T1000 (cell line): ENCODE measurements around the gene TXNDC5.

Experiments used
- DNase-seq: peaks from one replicate; lab custom pipeline; 2025; ENCODE audit warnings: mixed read lengths; lab: John Stamatoyannopoulos, UW

TXNDC5 gene

DNA sequence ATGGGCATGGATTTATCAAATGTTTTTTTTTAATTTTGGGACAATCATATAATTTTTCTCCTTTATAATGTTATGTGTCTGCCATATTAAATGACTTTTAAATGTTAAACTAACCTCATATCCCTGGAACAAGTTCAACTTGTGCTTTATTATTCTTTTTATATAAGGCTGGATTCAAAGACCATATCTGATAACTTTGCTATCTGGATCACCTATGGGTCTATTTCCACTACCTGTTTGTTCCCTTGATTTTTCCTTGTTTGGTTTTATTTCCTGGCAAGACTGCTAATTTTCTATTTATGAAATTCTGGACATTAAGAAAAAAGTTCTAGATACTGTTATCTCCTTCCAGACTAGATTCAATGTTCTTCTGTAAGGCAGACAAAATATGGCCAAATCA lies 58.8 kb downstream of the TXNDC5 start:
- no peak for DNase-seq

DNA sequence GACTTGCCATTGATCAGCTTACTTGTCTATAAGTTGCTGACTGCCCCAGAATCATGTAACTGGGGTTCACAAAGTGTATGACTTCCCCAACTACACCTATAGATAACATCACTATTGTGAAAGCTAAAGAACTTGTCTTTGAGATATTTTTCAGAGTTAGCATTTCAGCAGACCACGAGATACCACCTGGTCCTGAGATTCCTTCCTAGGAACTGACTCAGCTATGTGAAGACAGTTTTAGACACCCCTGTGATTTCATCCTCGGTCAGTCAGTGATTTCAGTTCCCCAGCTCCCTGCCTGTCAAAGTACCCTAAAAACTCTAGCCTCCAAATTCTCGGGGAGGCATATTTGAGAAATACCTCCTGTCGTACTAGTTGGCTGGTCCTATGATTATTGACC lies 62.4 kb downstream of the TXNDC5 start:
- no peak for DNase-seq

DNA sequence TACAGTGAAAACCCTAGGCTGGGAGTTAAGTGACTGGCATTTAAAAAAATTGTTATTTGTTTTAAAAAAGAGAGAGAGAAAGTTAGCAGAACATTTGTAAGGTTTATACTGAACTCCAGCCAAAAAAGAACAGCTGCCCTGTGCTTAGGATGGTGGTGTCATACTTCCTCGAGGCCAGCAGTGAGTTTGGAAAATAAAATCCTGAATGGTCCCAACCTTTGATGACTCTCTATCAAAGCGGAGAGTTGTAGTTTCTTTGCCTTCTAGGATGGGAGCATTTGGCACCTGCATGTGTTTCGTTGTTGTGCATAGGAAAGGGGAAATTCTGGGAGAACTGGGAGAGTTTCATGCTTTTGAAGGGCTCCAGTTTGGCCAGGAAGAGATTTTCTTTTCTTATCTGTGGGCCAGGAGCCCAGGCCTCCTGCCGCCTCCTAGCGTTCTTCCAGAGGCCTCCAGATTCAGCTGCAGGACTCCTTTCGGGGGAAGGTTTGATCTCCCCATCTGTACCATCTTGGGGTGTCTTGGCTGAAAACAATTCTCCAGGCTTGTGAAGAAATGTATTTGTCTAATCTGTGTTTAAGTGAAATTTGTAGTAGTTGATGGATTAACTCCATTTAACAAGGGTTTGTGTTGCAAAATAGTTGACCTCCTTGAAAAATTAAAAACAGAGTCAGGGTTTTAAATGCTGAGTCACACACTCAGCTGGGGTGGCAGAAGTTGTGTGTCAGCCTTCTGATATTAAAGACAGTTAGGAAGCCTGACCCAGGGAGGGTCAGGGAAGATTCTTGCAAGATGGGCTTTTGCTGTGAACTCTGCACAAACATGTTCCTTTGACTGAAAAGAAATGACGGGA lies 63.4 kb downstream of the TXNDC5 start:
- no peak for DNase-seq

DNA sequence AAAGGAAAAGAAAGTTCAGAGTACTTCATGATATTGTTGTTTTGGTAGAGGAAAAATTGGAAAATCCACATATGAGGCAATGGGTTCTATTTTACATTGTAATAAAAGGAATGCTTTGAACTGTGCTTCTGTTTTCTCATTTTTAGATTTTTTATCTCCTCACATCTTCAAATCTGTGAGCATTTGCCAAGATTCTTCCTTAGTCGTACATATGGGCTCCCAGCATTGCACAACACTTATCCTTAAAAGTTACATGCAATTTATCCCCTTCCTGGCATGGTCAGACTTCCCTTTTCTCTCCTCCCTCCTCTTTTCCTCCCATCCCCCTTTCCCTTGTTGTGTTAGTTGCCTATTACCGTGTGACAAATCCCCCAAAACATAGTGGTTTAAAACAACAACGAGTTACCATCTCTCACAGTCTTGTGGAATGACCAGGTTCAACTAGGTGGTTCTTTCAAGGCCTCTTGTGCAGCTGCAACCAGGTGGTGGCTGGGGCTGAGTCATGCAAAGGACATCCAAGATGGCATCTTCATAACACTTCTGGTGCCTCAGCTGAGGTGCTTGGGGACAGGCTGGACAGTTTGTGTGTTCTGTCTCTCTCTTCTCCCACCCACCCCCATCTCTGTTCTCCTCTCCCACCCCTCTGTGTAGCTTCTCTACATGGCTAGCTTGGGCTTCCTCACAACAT lies 68.7 kb downstream of the TXNDC5 start:
- no peak for DNase-seq

DNA sequence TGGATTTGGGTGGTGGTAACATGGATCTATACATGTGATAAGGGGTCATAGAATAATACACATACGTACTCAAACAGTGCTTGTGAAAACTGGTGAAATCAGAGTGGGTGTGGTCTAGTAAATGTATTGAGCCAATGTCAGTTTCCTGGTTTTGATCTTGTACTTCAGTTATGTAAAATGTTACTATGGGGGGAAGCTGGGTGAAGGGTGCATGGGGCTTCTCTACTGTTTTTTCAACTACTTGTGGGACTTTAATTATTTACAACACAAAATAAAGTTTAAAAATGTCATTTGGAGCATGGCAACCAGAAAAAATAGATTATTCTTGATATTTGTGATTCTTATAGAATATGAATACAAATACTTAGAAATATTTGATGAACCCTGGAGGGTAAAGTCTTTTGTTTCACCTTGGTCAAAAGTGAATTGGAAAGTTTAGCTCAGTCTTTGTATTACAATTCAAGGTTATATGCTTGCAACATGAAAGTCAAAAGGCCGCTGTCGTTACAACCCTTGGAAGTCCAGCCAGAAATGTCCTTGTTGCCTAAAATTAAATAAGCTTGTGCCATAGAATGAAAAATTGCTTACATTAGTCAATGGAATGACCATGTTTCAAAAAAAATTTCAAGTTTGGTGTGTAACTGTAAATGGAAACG lies 74.1 kb downstream of the TXNDC5 start:
- DNase-seq: no peak

DNA sequence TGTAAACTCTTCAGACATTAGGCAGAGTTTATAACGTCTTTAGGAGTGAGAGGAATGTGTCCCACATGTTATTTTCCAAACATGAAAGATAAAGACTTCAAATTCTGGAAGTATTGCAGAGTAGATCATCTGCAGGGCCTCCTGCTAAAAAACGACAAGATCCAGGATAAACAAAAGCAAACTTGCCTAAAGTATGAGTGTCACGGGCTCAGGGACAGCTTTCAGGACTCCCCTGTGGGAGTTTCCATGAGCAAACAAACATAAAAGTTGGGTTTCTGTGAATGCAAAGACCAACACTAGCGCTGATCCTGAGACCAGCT lies 76.9 kb downstream of the TXNDC5 start:
- no peak for DNase-seq

DNA sequence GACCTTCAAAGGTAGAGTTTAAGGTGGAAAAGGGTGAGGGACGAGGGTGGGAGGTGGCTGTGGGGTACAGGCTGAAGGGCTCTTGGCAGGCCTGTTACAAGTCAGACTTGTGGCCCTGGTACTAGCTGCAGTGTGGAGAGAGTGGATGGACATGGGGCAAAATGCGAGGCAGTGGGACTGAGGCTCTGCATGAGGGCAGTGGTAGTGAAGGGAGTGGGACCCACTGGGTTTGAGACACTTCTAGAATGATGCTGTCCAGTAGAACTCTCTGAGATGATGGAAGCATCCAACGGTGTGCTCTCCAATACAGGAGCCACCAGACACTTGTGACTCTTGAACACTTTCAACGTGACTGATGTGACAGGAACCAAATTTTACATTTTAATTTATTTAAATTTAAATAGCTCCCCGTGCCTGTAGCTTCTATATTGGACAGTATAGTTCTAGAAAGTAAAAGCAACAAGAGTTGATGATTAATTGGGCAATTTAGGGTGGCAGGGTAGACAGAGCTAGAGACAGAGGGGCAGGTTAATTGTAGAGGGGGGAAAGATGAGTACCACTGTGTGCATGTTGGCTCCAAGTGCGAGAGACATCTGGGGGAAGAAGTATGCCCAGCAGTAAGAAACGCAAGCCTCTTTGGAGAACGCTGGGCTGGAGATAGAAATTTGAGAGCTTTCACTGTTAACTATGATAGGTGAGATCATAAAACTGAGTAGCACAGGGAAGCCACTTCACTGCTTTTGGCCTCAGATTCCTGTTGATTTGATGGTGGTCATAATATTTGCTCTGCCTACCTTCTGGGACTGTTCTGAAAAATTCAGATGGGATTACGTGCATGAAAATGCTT lies 77.5 kb downstream of the TXNDC5 start:
- no peak for DNase-seq
